CD4-positive, alpha-beta T cell treated with Interleukin-4 for 4 hours (primary cell): ENCODE data around the gene APLF.
"Not testable (repeated sequence)": the region's sequence is repeated elsewhere in the genome, so short reads cannot be mapped to it uniquely, and the experiment has no call there.

Experiments used
- DNase-seq: peaks from one replicate; pipeline ENCODE4 v3.0.0-alpha.2; 2020

Gene APLF

GRCh38 chr2:68441179-68441993, 26.0 kb upstream of the APLF start:
- peak; percentile 93 for DNase-seq

DNA sequence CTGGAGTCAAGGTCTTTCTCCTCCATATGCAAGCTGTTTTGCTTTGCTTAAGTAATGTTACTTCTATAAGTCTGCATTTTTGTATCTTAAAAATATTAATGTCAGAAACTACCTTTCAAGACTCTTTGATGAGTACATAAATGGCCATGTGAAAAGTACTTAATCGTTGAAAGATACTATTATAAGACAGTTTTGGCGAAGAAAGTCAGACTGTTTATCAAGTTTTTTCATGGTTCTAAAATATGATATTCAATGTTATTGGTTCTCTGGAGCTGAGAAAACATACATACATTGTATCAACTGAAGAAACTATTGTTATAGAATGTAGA, 25.4 kb upstream of the APLF start:
- DNase-seq = no peak

DNA sequence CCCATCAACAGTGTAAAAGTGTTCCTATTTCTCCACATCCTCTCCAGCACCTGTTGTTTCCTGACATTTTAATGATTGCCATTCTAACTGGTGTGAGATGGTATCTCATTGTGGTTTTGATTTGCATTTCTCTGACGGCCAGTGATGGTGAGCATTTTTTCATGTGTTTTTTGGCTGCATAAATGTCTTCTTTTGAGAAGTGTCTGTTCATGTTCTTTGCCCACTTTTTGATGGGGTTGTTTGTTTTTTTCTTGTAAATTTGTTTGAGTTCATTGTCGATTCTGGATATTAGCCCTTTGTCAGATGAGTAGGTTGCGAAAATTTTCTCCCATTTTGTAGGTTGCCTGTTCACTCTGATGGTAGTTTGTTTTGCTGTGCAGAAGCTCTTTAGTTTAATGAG, 21.0 kb upstream of the APLF start:
- DNase-seq = not testable (repeated sequence)

DNA sequence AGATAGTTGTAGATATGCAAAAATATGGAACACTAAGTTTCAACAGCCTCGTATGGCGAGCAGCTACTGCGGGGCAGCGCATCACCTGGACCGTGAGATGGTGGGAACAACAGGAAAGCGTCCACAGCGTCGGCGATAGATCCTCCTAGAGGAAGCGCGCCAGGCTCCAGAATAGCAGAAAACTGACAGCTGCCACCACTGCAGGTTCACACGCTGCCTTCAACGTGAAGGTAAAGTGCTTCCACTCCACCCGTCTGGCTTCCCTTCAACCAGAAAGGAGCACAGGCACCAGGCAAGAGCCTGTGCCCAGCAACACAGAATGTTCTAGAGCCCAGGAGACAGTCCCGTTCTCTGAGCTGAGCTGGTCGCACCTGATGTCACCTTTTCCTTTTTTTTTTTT, 20.3 kb upstream of the APLF start:
- DNase-seq = no peak

- DNase-seq = no peak
Measured at GRCh38 chr2:68448671-68449653, 18.4 kb upstream of the APLF start.

- DNase-seq = peak; percentile 20
Measured at GRCh38 chr2:68452158-68452900, 15.1 kb upstream of the APLF start.

- DNase-seq = no peak
Measured at GRCh38 chr2:68453761-68454360, 13.5 kb upstream of the APLF start.

DNA sequence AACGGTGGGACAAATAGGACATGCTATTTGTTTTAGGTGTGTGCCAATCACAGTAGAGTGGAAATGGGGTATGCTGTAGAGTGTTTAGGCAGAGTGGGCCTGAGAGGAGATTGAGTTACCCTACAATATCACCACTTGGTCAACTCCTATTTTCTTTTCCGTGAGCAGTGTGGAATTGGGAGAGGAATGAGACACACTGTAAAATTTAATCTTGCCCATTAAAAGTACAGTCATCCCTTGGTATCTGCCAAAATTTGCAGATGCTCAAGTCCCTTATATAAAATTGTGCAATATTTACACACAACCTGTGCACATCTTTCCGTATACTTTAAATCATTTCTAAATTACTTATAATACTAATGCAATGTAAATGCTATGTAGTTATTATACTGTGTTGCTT, 12.7 kb upstream of the APLF start:
- no peak for DNase-seq

DNA sequence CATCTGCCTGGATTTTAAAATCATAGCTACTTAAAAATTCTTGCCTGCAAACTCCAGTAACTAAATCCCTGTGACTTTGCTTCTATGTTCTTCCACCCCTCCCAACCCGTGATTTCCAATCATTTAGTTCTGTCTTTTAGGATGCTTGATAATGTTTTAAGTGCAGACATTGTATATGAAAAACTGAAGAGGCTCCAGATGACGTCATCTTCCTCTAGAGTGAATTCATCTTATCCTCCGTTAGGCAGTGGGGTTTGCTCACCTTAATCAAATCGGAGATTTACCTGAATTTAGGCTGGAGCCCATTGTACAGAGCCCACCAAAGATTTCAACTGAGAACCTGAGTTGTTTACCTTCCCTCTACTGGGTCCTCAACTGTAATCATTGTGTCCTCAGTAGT, 11.2 kb upstream of the APLF start:
- DNase-seq = no peak

DNA sequence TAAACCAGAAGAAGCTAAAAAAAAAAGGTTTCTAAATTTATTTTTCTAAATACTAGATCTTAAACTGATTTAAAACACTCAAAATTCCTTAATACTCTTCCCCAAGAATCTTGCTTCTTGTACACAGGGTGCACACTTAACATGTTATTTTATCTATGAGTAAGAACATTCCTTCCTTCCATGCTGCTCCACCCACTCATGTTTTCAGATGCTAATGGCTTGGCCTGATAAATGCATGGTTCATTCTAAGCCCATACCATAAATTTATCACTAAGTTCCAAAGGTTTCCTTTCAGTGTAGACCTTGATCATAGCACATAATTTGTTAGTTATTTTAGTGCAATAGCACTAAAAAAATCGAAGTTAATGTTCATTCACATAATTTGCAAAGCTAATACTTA, 8.4 kb upstream of the APLF start:
- DNase-seq = no peak

- DNase-seq = peak; percentile 76
Measured at GRCh38 chr2:68463287-68463877, 4.0 kb upstream of the APLF start.

DNA sequence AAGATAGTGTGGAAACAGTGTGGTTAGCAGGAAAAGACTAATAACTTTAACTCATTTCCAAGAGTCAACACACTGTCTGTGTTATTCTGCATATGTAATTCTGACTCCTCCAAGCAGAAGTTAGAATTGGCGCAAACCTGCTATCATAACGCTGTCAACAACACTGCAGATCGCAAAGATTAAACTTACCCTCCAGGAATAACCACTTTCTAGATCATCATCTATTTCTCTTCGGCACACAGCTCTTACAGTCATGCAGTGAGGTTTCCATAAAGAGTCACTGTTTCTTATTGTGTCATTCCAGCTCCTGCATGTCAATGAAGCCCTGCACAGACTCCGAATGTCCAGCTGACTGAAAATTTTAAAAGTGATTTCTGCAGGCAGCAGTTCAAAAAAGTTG, 2.7 kb upstream of the APLF start:
- DNase-seq = no peak

- peak; percentile 80 for DNase-seq
Measured at GRCh38 chr2:68465081-68465916, 2.1 kb upstream of the APLF start.

GRCh38 chr2:68466361-68466777, 1.0 kb upstream of the APLF start:
- peak; percentile 81 for DNase-seq

DNA sequence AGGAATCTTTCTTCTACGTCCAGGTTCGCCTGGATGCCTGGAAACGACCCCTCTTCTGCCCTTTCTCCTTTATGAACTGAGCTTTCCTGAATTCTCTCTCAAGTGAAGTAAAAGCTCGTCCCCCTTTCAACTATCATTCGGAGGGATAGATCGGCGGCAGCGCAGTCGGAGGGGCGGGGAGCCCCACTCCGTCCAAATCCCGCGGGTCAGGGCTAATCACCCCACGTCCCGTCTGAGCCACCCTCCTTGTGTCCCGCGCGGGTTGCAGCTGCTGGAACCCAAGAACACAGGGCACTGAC, 658 bp upstream of the APLF start:
- no peak for DNase-seq

GRCh38 chr2:68468801-68469200, 1.4 kb downstream of the APLF start:
- no peak for DNase-seq

DNA sequence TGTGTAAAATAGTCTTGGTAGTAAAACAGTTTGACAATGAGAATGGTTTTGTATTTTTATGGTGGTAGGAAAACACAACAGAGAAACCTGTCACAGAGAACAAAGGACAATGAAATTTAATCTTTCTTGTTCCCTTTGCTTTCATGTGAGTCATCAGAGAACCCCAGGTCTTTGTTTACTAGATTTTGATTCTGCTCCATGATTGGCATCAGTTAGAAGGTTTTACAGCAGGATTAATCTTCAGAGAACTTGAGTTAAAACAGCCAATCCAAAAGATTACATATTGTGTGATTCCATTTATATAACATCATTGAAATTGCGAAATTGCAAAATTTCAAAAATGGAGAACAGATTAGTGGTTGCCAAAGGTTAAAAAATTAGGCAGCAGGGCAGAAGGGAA, 2.5 kb downstream of the APLF start:
- no peak for DNase-seq

- DNase-seq = no peak
Measured at GRCh38 chr2:68471385-68471784, 4.0 kb downstream of the APLF start.

DNA sequence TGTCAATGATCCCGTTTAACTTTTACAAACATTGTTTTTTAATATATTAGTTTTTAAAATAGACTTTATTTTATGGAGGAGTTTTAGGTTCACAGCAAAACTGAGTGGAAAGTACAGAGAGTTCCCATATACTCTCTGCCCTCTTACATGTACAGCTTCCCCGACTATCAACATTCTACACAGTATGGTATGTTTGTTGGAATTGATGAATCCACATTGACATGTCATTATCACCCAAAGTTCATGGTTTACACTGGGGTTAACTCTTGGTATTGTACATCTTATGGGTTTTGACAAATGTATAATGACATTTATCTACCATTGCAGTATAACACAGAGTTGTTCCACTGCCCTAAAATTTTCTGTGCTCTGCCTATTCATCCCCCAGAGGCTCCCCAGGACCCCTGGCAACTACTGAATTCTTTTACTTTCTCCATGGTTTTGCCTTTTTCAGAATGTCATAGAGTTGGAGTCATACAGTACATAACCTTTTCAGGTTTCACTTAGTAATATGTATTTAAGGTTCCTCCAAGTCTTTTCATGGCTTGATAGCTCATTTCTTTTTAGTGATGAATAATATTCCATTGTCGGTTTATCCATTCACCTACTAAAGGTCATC, 5.5 kb downstream of the APLF start:
- DNase-seq = no peak

DNA sequence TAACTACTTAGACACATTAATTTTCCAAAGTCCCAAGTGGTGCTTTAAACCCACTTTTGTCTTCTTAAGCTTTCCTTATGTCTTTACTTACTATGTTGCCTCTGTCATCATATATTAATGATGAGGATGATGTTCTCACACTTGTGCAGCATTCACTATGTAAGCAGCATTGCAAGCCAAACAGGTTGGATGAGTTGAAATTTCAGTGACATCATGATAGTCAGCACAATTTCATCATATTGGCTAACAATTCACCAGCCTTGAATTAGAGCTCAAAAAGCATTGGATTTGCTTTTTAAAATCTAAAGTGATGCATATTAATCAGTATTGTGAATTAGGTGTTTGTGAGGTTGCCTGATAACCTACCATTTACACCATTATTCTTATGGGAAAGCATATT, 7.7 kb downstream of the APLF start:
- DNase-seq = no peak

DNA sequence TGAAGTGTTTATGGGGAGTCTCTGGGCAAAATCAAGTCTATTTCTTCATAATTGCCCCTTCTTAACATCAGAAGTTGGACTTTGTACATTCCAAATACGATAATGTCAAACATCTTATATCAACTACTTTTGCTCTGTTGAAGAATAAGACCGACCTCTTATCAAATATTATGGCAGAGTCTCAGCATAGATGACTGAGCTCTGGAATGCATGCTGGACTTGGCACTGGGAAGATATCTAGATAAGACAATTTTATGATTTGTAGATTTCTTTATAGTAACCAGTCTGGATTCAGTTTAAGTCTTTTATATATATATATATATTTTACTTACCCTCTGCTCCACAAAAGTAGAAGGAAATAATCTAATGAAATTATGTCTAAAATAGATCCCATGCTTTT, 8.2 kb downstream of the APLF start:
- DNase-seq = no peak
